Liver (tissue), 9 donors: ENCODE data around the gene OGFR. TPM values are rescaled to one million over a fixed set of nuclear protein-coding genes. Genes with fewer than 3 reads are reported as not detected.

Experiments used
- DNase-seq: peaks from one replicate; pipeline ENCODE4 v3.0.0-alpha.2; 2017; ENCODE audit warnings: low spot score
- H3K27ac ChIP-seq, 2 donors: one replicate each; pipeline ENCODE4 v1.7.0; 2013; ENCODE audit warnings: inconsistent platforms in 2 of 2, low read length in 2 of 2, control low read depth in 1 of 2, low read depth in 1 of 2, mild to moderate bottlenecking in 1 of 2
- H3K27me3 ChIP-seq, 4 donors: one replicate each; pipeline versions ENCODE4 v1.6.1 to v1.7.0; 2013; ENCODE audit warnings: low read length in 3 of 4, inconsistent platforms in 1 of 4, mild to moderate bottlenecking in 1 of 4, moderate library complexity in 1 of 4; ENCODE audit not compliant: control insufficient read depth in 4 of 4, insufficient read depth in 4 of 4
- H3K36me3 ChIP-seq, 4 donors: one replicate each; pipeline versions ENCODE4 v1.6.1 to v1.7.0; 2013; ENCODE audit warnings: low read length in 3 of 4, mild to moderate bottlenecking in 3 of 4, low read depth in 1 of 4, moderate library complexity in 1 of 4; ENCODE audit not compliant: control insufficient read depth in 4 of 4, insufficient read depth in 3 of 4
- H3K4me1 ChIP-seq, 4 donors: one replicate each; pipeline versions ENCODE4 v1.6.1 to v1.7.0; 2013; ENCODE audit warnings: low read length in 3 of 4, mild to moderate bottlenecking in 3 of 4, moderate library complexity in 1 of 4; ENCODE audit not compliant: control insufficient read depth in 4 of 4, insufficient read depth in 4 of 4
- H3K4me3 ChIP-seq, 3 donors: one replicate each; pipeline versions ENCODE4 v1.6.1 to v1.7.0; 2013; ENCODE audit warnings: low read length in 3 of 3, control low read depth in 1 of 3, low read depth in 1 of 3, mild to moderate bottlenecking in 1 of 3
- H3K9ac ChIP-seq, 2 donors: one replicate each; pipeline ENCODE4 v1.7.0; 2013; ENCODE audit warnings: low read length in 2 of 2, mild to moderate bottlenecking in 2 of 2, moderate library complexity in 2 of 2, control low read depth in 1 of 2, low read depth in 1 of 2
- H3K9me3 ChIP-seq, 4 donors: one replicate each; pipeline versions ENCODE4 v1.6.1 to v1.7.0; 2013; ENCODE audit warnings: low read length in 3 of 4; ENCODE audit not compliant: control insufficient read depth in 4 of 4
- ATF3 ChIP-seq: IDR thresholded peaks from 2 replicates; pipeline ENCODE4 v1.6.1; 2016; ENCODE audit warnings: antibody characterized with exemption
- CTCF ChIP-seq: fragments of 150-350 bp; IDR thresholded peaks from 2 replicates; pipeline ENCODE4 v1.5.1; 2017; ENCODE audit warnings: improper control_type of control experiment, low read depth, low read length; ENCODE audit not compliant: missing input control
- EGR1 ChIP-seq, 2 donors: IDR thresholded peaks; 2 replicates each; pipeline ENCODE4 v1.6.1; 2016 to 2018; ENCODE audit warnings: antibody characterized with exemption in 2 of 2, low read depth in 2 of 2
- FOXA1 ChIP-seq: IDR thresholded peaks from 2 replicates; pipeline ENCODE4 v1.6.1; 2016; ENCODE audit warnings: antibody characterized with exemption
- FOXA2 ChIP-seq: IDR thresholded peaks from 2 replicates; pipeline ENCODE4 v1.6.1; 2016; ENCODE audit warnings: antibody characterized with exemption
- HNF4A ChIP-seq, 2 donors: conservative IDR thresholded peaks; 2 replicates each; pipeline ENCODE4 v1.6.1; 2016; ENCODE audit warnings: antibody characterized with exemption in 2 of 2, mild to moderate bottlenecking in 2 of 2
- JUND ChIP-seq, 2 donors: IDR thresholded peaks; 2 replicates each; pipeline ENCODE4 v1.6.1; 2016; ENCODE audit warnings: antibody characterized with exemption in 2 of 2
- NR2F2 ChIP-seq: IDR thresholded peaks from 2 replicates; pipeline ENCODE4 v1.6.1; 2016; ENCODE audit warnings: antibody characterized with exemption
- RAD21 ChIP-seq, 2 donors: IDR thresholded peaks; 2 replicates each; pipeline ENCODE4 v1.6.1; 2016; ENCODE audit warnings: antibody characterized with exemption in 2 of 2, mild to moderate bottlenecking in 2 of 2
- REST ChIP-seq: IDR thresholded peaks from 2 replicates; pipeline ENCODE4 v1.6.1; 2016; ENCODE audit warnings: antibody characterized with exemption, mild to moderate bottlenecking
- RXRA ChIP-seq, 2 donors: IDR thresholded peaks; 2 replicates each; pipeline ENCODE4 v1.6.1; 2017 to 2018; ENCODE audit warnings: antibody characterized with exemption in 2 of 2, mild to moderate bottlenecking in 1 of 2
- SP1 ChIP-seq: IDR thresholded peaks from 2 replicates; pipeline ENCODE4 v1.6.1; 2018; ENCODE audit warnings: antibody characterized with exemption, mild to moderate bottlenecking
- TAF1 ChIP-seq: conservative IDR thresholded peaks from 2 replicates; pipeline ENCODE4 v1.6.1; 2016; ENCODE audit warnings: antibody characterized with exemption, mild to moderate bottlenecking
- YY1 ChIP-seq: IDR thresholded peaks from 2 replicates; pipeline ENCODE4 v1.6.1; 2016; ENCODE audit warnings: antibody characterized with exemption, mild to moderate bottlenecking
- WGBS: extraction: QIAGEN DNeasy Blood & Tissue Kit; methylation state at CpG from one replicate; pipeline ENCODE4 v1.1.7; 2013; 5-methylcytosine and 5-hydroxymethylcytosine counted together
- polyA plus RNA-seq, 2 donors: library from polyadenylated mRNA; stranded (reverse) in 1 of 2; unstranded in 1 of 2; fragments of 200-250 nt in 1 of 2; fragments of >200 nt in 1 of 2; fragmentation: Nextera tagmentation in 1 of 2; extraction: Ambion mirVana in 1 of 2; gene quantifications; one replicate each; pipeline versions ENCODE4 v1.2.1 to v1.2.3, GENCODE V29; 2013 to 2015
- total RNA-seq, 2 donors: library from RNA; depleted of rRNA; stranded (reverse); fragments of >200 nt; gene quantifications; one replicate each; pipeline ENCODE4 v1.2.3, GENCODE V29; 2014
- donor health status: healthy.
- donor health status: healthy.
- donor health status: healthy.
- donor health status: healthy.
- donor health status: healthy.

The OGFR gene
- total and polyA plus RNA-seq, 4 donors: 5.9 to 59.4 (median 29.4) TPM

- Histone ChIP-seq H3K27ac (no peak overlapping the region), H3K4me1 (peaks cover 17 to 50% (median 34%) of the 10 kb centered on the region in 4 donors), H3K36me3 (peaks cover 0 to 15% (median 10%) of the 10 kb centered on the region in 4 donors), H3K27me3 (no peaks in the 10 kb centered on the region), H3K4me3 (no peak overlapping the region), H3K9me3 (no peaks in the 10 kb centered on the region), H3K9ac (no peak overlapping the region)
- WGBS: 86% methylated on average over 15 of the region's 15 CpGs
- TF ChIP-seq REST (no peak), RXRA (IDR thresholded peaks at IDR 0.05) (no peak), CTCF (no peak), TAF1 (no peak), SP1 (no peak), FOXA1 (no peak), FOXA2 (no peak), HNF4A (conservative IDR thresholded peaks at IDR 0.05) (no peak)
- DNase-seq: no peak
Measured at GRCh38 chr20:62801284-62802010, 3.2 kb upstream of the OGFR start.

- H3K9ac ChIP-seq: no peak overlapping the region
- H3K4me1 ChIP-seq: peaks cover 20 to 53% (median 37%) of the 10 kb centered on the region in 4 donors
- DNase-seq: no peak
- no peak overlapping the region for H3K27ac ChIP-seq
- no peak overlapping the region for H3K4me3 ChIP-seq
- H3K27me3 ChIP-seq: no peaks in the 10 kb centered on the region
- 93% methylated on average over 22 of the region's 22 CpGs for WGBS
- H3K36me3 ChIP-seq: peaks cover 0 to 15% (median 10%) of the 10 kb centered on the region in 4 donors
- no peak for TF ChIP-seq SP1
- TF ChIP-seq JUND (IDR thresholded peaks at IDR 0.05): no peak
- TF ChIP-seq NR2F2: no peak
- TF ChIP-seq EGR1 (IDR thresholded peaks at IDR 0.05; ENCODE audit: low read depth in 2 of 2): no peak
- no peak for TF ChIP-seq FOXA1
- no peak for TF ChIP-seq YY1
- no peak for TF ChIP-seq HNF4A (conservative IDR thresholded peaks at IDR 0.05)
- no peak for TF ChIP-seq ATF3
- no peak for TF ChIP-seq CTCF
- no peak for TF ChIP-seq RAD21 (IDR thresholded peaks at IDR 0.05)
- no peak for TF ChIP-seq TAF1
- no peaks in the 10 kb centered on the region for H3K9me3 ChIP-seq
Measured at GRCh38 chr20:62802026-62802712, 2.5 kb upstream of the OGFR start.
